GM12878 (cell line): ENCODE results near the gene DDX54. TPM values are rescaled to one million over a fixed set of nuclear protein-coding genes. Genes with fewer than 3 reads are reported as not detected.
A peak's percentile ranks its signal among the peaks of the same experiment; 100 is the strongest.

Experiments used
- ATAC-seq: fragments of 200-7000 bp; cut with Tn5 transposase; 3 replicates; pipeline ENCODE4 v1.9.1; 2020; ENCODE audit warnings: mild to moderate bottlenecking, moderate library complexity
- BruUV-seq: library from RNA; stranded (reverse); fragments of 400-500 nt; replicated peaks from 2 replicates; lab custom pipeline; 2021; lab: Mats Ljungman, UMichigan
- CTCF ChIA-PET: fragments of 300-600 bp; sonication (Branson Sonifier 250); formaldehyde crosslinking; extraction: SDS; loops from one replicate; lab custom pipeline; 2021; ENCODE audit warnings: inconsistent platforms; lab: Yijun Ruan, JAX
- POLR2A ChIA-PET: fragments of 350-600 bp; formaldehyde crosslinking; extraction: SDS; loops from one replicate; lab custom pipeline; 2021; ENCODE audit warnings: inconsistent platforms; lab: Charles Lee
- RAD21 ChIA-PET: fragments of 300-600 bp; sonication (Branson Sonifier 250); formaldehyde crosslinking; loops from one replicate; lab custom pipeline; 2023; ENCODE audit warnings: antibody characterized with exemption; ENCODE audit not compliant: unreplicated experiment; lab: Charles Lee
- SMC1A ChIA-PET: fragments of 300-600 bp; sonication (Branson Sonifier 250); formaldehyde crosslinking; loops from one replicate; lab custom pipeline; 2023; ENCODE audit not compliant: unreplicated experiment, uncharacterized antibody; lab: Charles Lee
- DNase-seq: peaks from one replicate; pipeline ENCODE4 v3.0.0-alpha.2; 2011; ENCODE audit warnings: low read depth, low spot score
- FAIRE-seq: peaks from 3 replicates; lab custom pipeline; 2011; peaks lifted over from hg19 to GRCh38; lab: Jason Lieb, UNC
- H2AFZ ChIP-seq: 2 replicates; pipeline ENCODE4 v1.6.0; 2011; ENCODE audit warnings: low read depth, low read length, control low read depth; ENCODE audit not compliant: control insufficient read depth
- H3K27ac ChIP-seq: 2 replicates; pipeline ENCODE4 v1.5.1; 2011; ENCODE audit warnings: control low read depth; ENCODE audit not compliant: control insufficient read depth, insufficient read depth
- H3K27me3 ChIP-seq, 2 experiments: replicated peaks in 1 of 2; 2 replicates each; pipeline versions ENCODE4 v1.6.0 to v1.6.1; 2011; ENCODE audit warnings: low read length in 1 of 2; ENCODE audit not compliant: control insufficient read depth in 2 of 2, insufficient read depth in 2 of 2
- H3K36me3 ChIP-seq, 2 experiments: 2 replicates each; pipeline ENCODE4 v1.5.1; 2011; ENCODE audit warnings: low read length in 1 of 2; ENCODE audit not compliant: control insufficient read depth in 2 of 2, insufficient read depth in 2 of 2
- H3K4me1 ChIP-seq: 2 replicates; pipeline ENCODE4 v1.6.1; 2011; ENCODE audit warnings: mild to moderate bottlenecking, low read length, moderate library complexity, mixed read lengths; ENCODE audit not compliant: control insufficient read depth, insufficient read depth
- H3K4me2 ChIP-seq: 2 replicates; pipeline ENCODE4 v1.6.0; 2011; ENCODE audit warnings: control low read depth; ENCODE audit not compliant: control insufficient read depth, insufficient read depth
- H3K4me3 ChIP-seq: fragments of 200-600 bp; sonication (generic); 2 replicates; pipeline ENCODE4 v1.5.1; 2016
- H3K79me2 ChIP-seq: 2 replicates; pipeline ENCODE4 v1.6.0; 2011; ENCODE audit warnings: low read length; ENCODE audit not compliant: control insufficient read depth, insufficient read depth
- H3K9ac ChIP-seq: 2 replicates; pipeline ENCODE4 v1.8.0; 2011; ENCODE audit warnings: low read length, control low read depth, mixed read lengths; ENCODE audit not compliant: control insufficient read depth, insufficient read depth
- H3K9me3 ChIP-seq: replicated peaks from 3 replicates; pipeline ENCODE4 v1.5.1; 2011; ENCODE audit warnings: mild to moderate bottlenecking, low read length; ENCODE audit not compliant: control insufficient read depth, insufficient read depth
- H4K20me1 ChIP-seq: 2 replicates; pipeline ENCODE4 v1.6.0; 2011; ENCODE audit not compliant: control insufficient read depth, insufficient read depth
- CHD2 ChIP-seq: IDR thresholded peaks from 2 replicates; pipeline ENCODE4 v1.6.1; 2011; ENCODE audit warnings: low read depth, low read length, improper control_type of control experiment, borderline replicate concordance
- CHD4 ChIP-seq: fragments of 200-600 bp; sonication (generic); IDR thresholded peaks from 2 replicates; pipeline ENCODE4 v1.6.1; 2016; ENCODE audit warnings: mild to moderate bottlenecking
- CTCF ChIP-seq, 3 experiments: IDR thresholded peaks in 2 of 3; conservative IDR thresholded peaks in 1 of 3; 2 replicates each; pipeline ENCODE4 v1.5.1; 2011; ENCODE audit warnings: low read depth in 3 of 3, low read length in 3 of 3, mild to moderate bottlenecking in 3 of 3, control low read depth in 2 of 3, moderate library complexity in 2 of 3, inconsistent platforms in 1 of 3, mixed read lengths in 1 of 3; ENCODE audit not compliant: control insufficient read depth in 2 of 3, insufficient read depth in 1 of 3; ENCODE audit errors: extremely low read depth in 1 of 3
- EGR1 ChIP-seq, 2 experiments: IDR thresholded peaks; 1 replicate in 1 of 2; 2 replicates in 1 of 2; pipeline ENCODE4 v1.6.1; 2011 to 2012; ENCODE audit warnings: low read depth in 2 of 2, low read length in 2 of 2, borderline replicate concordance in 1 of 2, mild to moderate bottlenecking in 1 of 2, moderate library complexity in 1 of 2
- IKZF1 ChIP-seq: fragments of 450-650 bp; conservative IDR thresholded peaks from 2 replicates; pipeline ENCODE4 v1.6.1; 2017; ENCODE audit warnings: antibody characterized with exemption, mild to moderate bottlenecking
- IKZF2 ChIP-seq, 2 experiments: fragments of 450-650 bp; IDR thresholded peaks; 2 replicates each; pipeline ENCODE4 v1.6.1; 2017; ENCODE audit warnings: mild to moderate bottlenecking in 2 of 2, moderate library complexity in 2 of 2
- MTA2 ChIP-seq: fragments of 450-650 bp; IDR thresholded peaks from 2 replicates; pipeline ENCODE4 v1.6.1; 2016; ENCODE audit warnings: low read depth, mild to moderate bottlenecking, moderate library complexity
- NBN ChIP-seq: fragments of 450-650 bp; IDR thresholded peaks from 2 replicates; pipeline ENCODE4 v1.6.1; 2016
- PBX3 ChIP-seq: IDR thresholded peaks from 2 replicates; pipeline ENCODE4 v1.6.1; 2011; ENCODE audit warnings: mild to moderate bottlenecking, low read depth, low read length, moderate library complexity; ENCODE audit not compliant: insufficient replicate concordance
- PML ChIP-seq: IDR thresholded peaks from 2 replicates; pipeline ENCODE4 v1.6.1; 2012; ENCODE audit warnings: low read length, inconsistent platforms
- TBL1XR1 ChIP-seq: IDR thresholded peaks from 2 replicates; pipeline ENCODE4 v1.6.1; 2012; ENCODE audit warnings: low read depth, low read length, improper control_type of control experiment
- WGBS: methylation state at CpG from one replicate; pipeline ENCODE4 v1.1.6; 2016; ENCODE audit warnings: low lambda C conversion rate; ENCODE audit not compliant: insufficient replicate concordance, insufficient coverage; ENCODE audit errors: missing lambda C conversion rate; 5-methylcytosine and 5-hydroxymethylcytosine counted together
- in situ Hi-C: fragments of 300-500 bp; cut with MboI; formaldehyde crosslinking; loops from 9 replicates; pipeline ENCODE4 v1.14.3; 2018; ENCODE audit warnings: mixed read lengths
- intact Hi-C: fragments of 100-400 bp; cut with micrococcal nuclease; formaldehyde crosslinking; loops from one replicate; pipeline ENCODE4 v1.14.2; 2022; ENCODE audit not compliant: unreplicated experiment
- polyA plus RNA-seq, 11 experiments: library from polyadenylated mRNA; depleted of rRNA in 4 of 11; unstranded in 6 of 11; stranded (reverse) in 5 of 11; fragments of >200 nt; fragmentation: Nextera tagmentation in 4 of 11; fragmentation: Illumina TruSeq in 1 of 11; extraction: Ambion mirVana in 4 of 11; extraction: Trizol in 1 of 11; gene quantifications; 1 replicate in 1 of 11; 2 replicates in 10 of 11; pipeline versions ENCODE4 v1.2.1 to v1.2.3, GENCODE V29; 2011 to 2016; ENCODE audit warnings: inconsistent platforms in 2 of 11, missing spikeins in 2 of 11, low read depth in 1 of 11
- total RNA-seq, 4 experiments: library from RNA; depleted of rRNA in 3 of 4; stranded (reverse); fragments of >200 nt in 3 of 4; fragmentation: Illumina TruSeq in 1 of 4; extraction: Trizol in 1 of 4; gene quantifications; 2 replicates each; pipeline versions ENCODE4 v1.2.1 to v1.2.3, GENCODE V29; 2013 to 2021

Gene DDX54
- total and polyA plus RNA-seq, 10 of the 15 experiments (the other 5 are each of a cell fraction or from before 2014, with no cell fraction given) = 1.9 to 115 (median 56.3) TPM

GRCh38 chr12:113136128-113136989, 48.9 kb downstream of the DDX54 start:
- RAD21 ChIA-PET = interaction anchor here (0.8 to 1.3 kb wide), 3 partner anchors 17 to 87 kb away, joined by 3 to 6 read pairs (median 3); no protein-coding TSS in a partner anchor
- H3K4me1 ChIP-seq = no peaks in the 10 kb centered on the region
- no peak overlapping the region for H3K27ac ChIP-seq
- no peak overlapping the region for H2AFZ ChIP-seq
- H3K9me3 ChIP-seq = no peaks in the 10 kb centered on the region
- TF ChIP-seq IKZF1 (0 out of 2 replicates have a peak, but pooled peaks have one; percentile 17), NBN (0 out of 2 replicates have a peak, but pooled peaks have one; percentile 41), TBL1XR1 (no peak), MTA2 (0 out of 2 replicates have a peak, but pooled peaks have one; percentile 10), CHD2 (0 out of 2 replicates have a peak, but pooled peaks have one; percentile 36), IKZF2 (IDR thresholded peaks at IDR 0.05) (no peak; a peak in 1 of 4 replicates), PBX3 (no peak), CTCF (IDR thresholded peaks at IDR 0.05 in 2 of 3, conservative IDR thresholded peaks at IDR 0.05 in 1 of 3; ENCODE audit: control insufficient read depth in 2 of 3, extremely low read depth in 1 of 3, insufficient read depth in 1 of 3, low read depth in 3 of 3, low read length in 3 of 3) (no peak), CHD4 (no peak), EGR1 (IDR thresholded peaks at IDR 0.05; ENCODE audit: borderline replicate concordance in 1 of 2, low read depth in 2 of 2, low read length in 2 of 2) (peak in 1 of 2 experiments; percentile 54; a peak in 2 of 3 replicates), PML (no peak)
- TF ChIP-seq, all 136 proteins: peak for 5
- no peaks in the 10 kb centered on the region for H4K20me1 ChIP-seq
- POLR2A ChIA-PET = interaction anchor here (0.6 kb wide), 1 partner anchor 129 kb away, joined by 3 read pairs; no protein-coding TSS in a partner anchor
- intact Hi-C loops (no loop called here), in situ Hi-C loops (no loop called here)
- H3K79me2 ChIP-seq = no peaks in the 10 kb centered on the region
- no peak overlapping the region for H3K4me3 ChIP-seq
- 20% methylated on average over 21 of the region's 21 CpGs for WGBS
- no peak for FAIRE-seq
- peak overlapping the region; percentile 50; the same call in 1 of the 2 replicates for H3K4me2 ChIP-seq
- DNase-seq = no peak
- no TSS peak for BruUV-seq
- CTCF ChIA-PET = interaction anchor here (1.0 to 1.6 kb wide), 3 partner anchors 37 to 88 kb away, joined by 3 to 5 read pairs (median 4); no protein-coding TSS in a partner anchor
- SMC1A ChIA-PET = no interaction called here
- no peak overlapping the region for H3K9ac ChIP-seq
- no peaks in the 10 kb centered on the region; a peak in 2 of 4 replicates for H3K27me3 ChIP-seq
- H3K36me3 ChIP-seq = no peaks in the 10 kb centered on the region
- ATAC-seq = peak; percentile 54
